Fibroblast of skin of scalp (primary cell): ENCODE results near the gene PPP1R10.
A peak's percentile ranks its signal among the peaks of the same experiment; 100 is the strongest.

Source experiments
- DNase-seq: peaks from one replicate; pipeline ENCODE4 v3.0.0-alpha.2; 2013

Gene PPP1R10

DNA sequence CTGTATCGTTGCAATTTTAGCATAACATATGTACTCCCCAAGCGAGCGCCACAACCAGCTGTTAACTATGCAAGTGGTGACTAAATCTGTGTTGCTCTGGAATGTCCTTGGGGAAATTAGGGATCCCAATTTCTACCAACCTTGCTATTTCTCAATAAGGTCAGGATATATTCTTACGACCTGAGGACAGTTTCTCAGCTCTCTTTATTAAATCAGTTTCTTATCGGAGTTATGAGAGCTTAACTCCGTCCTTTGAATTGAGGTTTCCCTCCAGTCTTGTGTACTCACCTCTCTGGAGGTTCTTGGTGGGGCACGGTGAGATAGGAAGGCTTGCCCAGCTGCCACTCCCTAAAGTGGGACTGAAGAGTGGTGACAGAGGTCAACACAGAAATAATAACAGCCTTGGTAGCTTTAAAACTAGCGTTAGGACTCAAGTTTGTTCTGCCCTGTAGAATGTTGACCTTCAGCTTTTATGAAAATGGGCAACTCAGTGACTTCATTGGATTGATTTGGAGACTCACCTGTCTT is 1.3 kb upstream of the PPP1R10 start:
- peak; percentile 24 for DNase-seq

DNA sequence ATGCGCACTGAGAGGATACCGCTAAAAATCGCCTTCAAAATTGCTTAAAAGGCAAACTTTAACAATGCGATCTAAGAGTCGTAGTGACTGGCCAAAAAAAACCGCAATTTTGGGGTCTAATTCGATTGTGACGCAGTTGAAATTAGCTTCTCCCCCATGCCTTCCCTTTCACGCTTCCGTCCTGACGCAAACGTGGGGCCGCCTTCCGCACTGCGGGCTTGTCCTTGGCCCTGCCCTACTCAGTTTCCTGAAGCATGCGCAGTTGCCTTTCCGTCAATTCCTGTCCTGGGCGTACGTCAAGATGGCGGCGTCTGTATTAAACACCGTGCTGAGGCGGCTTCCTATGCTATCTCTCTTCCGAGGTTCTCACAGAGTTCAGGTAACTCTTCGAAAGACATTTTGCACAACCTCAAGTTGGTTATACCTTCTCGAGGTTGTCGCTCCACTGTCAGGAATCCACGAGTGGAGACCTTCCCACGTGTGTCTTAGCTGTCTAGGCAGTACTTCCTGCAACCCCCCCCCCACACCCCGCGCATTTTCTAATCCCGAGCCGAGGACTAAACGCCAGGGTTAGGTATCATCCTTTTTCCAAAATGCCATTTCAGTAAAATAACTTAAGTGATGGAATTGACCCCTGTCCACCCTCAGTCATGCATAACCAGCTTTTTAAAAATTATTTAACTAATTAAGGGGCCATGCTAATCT is 674 bp upstream of the PPP1R10 start, which contains the start of gene MRPS18B:
Gene MRPS18B, plus strand, starts transcription at position 276 of the 705 bp plus-strand sequence. Its CDS starts 26 bp downstream, at position 302.
- peak; percentile 98 for DNase-seq

DNA sequence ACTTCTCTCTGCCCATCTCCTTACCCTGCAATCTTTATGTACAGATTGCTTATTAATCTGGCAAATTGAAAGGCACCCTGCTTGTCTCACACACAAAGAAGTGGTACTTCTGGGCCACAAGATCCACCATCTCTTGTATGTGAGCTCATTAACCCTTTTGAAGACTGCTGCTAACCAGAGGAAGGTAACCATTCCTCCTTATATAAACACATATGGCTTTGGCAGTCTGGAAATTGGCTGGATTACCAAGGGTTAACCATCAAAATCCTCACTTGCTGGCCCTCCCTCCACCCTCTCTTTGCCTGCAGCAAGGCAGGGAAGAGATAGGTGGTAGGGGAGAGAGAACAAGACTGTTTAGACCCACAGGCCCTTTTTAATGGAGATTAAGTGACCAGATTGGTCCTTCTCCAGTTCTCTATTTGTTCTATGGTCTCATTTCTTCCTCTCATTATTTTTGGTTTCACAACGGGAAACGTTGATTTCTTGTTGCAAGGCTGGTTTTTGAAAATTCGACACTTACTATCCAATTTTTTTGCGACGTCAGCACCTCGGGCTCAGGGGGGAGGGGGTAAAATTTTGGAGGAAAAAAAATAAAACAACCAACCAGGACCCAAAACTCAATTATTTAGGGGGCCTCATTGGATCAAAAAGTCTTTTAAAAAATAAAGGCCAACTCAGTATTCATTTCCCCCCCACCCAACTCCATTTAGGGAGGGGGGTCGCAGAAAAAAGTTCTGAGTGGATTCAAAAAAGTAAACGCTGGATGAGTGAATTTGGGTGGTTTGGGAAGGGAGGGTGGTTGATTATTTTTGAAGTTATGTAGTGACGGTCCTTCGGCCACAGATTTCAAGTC is 859 bp downstream of the PPP1R10 start:
- peak; percentile 35 for DNase-seq

DNA sequence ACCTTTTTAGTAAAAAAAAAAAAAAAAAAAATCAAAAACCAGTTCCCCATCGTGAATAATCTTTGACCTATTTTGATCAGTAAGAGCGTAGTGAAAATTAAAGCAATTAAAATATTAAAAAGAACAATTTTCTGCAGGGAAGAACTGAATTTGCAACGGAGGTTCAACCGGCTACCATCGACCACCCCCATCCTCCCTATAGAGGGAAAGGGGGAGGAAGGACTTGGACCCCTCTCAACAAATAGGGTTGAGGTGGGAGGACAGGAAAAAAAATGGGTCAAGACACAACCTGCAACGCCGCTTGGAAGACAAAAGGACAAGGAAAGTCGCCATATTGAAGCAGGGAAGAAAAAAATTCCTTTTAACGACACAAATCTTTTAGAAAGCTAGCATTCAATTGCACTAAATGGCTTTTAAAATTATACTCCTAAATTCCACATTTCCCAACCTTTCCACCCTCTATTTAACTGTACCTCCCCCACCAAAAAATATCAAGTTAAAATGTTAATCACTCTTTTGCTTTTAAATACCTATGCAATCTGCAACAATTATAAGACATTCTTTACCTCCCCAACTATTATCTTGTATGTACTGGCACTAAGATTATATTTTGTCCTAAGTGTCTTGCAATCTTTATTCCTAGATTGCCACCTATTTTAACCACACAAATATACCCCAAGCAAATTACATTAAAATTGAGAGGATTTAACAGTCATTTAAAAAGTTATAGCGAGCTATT is 1.7 kb downstream of the PPP1R10 start:
- peak; percentile 93 for DNase-seq

DNA sequence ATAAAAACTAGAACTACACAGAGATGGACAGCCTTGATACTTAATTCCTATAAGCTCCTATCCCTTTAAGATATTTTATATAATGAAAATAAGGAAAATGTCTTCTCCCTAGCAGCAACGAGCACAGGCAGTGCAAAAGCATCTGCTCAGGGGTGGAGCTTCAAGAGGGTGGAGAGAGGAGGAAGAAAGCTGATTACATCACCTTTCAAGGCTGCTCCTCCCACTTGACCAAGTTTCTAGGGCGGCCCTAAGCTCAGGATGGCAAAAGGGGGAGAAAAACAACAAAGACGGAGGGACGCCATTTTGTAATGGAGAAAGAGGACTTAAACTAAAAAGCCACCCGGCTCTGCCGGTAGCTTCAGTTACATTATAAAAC is 2.2 kb downstream of the PPP1R10 start:
- peak; percentile 99 for DNase-seq

DNA sequence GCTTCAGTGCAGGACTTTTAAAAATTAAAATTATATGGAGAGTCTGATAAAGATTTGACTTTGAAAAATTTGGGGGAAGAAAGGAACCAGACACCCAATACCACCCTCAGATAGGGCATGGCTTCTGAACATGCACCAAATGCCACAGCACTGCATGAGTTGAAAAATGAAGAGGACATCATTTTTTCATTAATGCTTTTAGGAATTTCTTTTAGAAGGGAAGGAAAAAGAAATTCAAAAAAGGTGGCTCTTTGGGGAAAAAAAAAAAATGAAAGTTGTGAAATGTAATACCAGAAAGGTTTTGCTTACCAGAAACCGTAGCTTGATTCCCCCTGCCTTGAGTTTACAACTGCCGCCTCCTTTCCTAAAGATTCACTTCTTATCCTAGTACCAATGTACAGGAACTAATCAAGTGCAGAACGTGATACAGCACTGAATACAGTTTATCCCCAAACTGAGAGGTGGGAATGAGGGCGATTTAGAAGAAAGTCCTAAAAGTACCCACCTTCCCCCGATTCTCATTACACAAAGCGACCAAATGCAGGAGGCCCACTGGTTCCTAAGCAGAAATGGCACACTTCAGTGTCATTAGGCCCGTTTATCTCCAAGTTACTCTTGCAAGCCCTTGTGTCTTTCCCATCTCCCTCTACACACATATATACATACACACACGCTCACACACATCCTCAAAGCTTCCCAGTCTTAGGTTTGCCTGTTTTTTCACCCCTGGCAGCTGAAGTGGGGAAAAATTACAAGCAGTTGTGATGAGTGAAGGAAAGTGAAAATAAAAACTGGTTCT is 2.8 kb downstream of the PPP1R10 start:
- no peak for DNase-seq

DNA sequence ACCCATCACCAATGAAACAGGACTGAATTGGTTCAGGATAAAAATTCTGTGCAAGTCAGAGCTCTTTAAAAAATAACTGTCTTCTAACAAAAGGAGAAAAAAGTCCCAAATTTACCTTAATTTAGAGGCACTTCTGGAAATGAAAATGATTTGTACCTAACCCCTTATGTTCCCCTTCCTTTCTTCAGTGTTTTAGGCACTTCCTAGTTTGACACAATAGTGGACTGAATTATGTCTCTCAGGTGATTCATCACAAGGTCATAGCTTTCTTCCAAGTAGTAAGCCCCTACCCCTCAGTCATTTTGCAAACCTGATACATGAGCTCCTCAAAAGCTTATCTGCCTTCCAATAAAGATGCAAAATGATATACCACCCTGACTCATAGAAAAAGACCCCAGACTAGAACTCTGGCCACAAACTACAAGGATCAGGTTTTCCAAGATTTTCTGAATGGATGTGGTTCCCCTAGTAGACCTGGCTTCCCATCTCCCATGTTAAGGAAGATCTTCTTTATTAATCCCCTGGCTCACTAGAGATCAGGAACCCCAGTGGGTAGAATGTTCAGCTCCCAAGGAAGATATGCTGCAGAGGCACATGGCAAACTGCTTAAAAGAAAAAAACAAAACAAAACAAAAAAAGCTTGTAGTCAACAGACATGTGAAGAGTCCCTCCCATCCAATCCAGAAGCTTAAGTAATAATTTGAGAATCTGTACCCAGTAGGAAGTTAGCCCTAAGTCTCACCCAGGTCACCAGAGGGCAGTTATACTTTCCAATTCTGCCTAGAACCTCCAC is 3.6 kb downstream of the PPP1R10 start:
- DNase-seq: no peak

DNA sequence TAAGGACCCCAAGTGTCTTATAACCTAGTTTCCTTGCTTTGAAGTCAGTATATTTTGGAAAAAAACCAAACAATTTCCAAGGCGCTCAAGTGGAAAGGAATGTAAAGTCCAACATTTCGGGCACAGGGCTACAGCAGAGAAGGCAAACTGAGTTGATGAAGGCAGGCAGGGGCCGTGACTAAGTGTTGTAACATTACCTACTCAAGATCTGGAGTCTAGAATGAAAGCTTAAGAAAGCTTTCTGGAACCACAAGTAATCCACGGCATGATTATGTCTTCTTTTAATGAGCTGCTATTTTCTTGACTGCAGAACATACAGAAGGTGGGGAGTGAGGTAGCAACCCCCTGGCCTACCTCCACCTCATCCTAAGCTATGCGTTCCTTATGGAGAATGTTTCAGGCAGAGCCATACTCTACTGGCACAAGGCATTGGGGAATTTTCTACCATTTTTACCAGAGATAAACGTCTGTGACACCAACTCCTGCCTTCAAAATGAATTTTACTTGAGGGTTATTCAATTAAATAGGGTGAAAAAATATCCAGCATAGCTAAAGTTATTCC is 4.3 kb downstream of the PPP1R10 start:
- DNase-seq: peak; percentile 56

DNA sequence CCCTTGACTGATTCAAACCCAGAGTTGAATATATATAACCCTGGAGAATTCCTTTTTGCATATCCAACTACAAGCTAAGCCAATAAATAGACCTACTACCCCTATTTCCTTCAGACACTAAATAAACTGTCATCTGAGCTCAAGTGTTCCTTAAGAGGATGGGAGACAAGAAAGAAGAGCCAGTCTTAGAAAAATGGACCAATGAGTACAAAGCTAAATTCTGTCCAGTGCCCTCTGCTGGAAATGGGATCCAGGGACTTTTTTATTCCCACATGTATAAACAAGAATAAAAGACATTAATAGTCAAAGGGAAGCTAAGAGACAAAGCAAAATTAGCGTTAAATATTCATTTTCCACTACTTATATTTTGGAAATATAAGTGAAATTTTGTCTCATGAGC is 4.8 kb downstream of the PPP1R10 start:
- DNase-seq: peak; percentile 51

DNA sequence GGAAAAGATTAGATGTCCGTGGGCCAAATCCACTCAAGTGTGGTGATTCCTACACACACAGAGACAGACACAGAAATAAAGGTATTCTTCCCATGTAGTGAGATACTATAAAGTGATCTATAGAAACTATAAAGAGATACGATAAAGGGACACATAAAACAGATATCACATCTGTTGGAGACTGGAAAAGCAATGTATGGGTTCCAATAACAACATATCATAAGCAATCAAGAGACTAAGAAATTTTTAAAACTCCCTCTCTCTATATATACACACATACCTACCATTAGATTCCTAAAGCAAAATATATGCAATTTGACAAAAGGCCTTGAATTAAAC is 5.2 kb downstream of the PPP1R10 start:
- DNase-seq: no peak

DNA sequence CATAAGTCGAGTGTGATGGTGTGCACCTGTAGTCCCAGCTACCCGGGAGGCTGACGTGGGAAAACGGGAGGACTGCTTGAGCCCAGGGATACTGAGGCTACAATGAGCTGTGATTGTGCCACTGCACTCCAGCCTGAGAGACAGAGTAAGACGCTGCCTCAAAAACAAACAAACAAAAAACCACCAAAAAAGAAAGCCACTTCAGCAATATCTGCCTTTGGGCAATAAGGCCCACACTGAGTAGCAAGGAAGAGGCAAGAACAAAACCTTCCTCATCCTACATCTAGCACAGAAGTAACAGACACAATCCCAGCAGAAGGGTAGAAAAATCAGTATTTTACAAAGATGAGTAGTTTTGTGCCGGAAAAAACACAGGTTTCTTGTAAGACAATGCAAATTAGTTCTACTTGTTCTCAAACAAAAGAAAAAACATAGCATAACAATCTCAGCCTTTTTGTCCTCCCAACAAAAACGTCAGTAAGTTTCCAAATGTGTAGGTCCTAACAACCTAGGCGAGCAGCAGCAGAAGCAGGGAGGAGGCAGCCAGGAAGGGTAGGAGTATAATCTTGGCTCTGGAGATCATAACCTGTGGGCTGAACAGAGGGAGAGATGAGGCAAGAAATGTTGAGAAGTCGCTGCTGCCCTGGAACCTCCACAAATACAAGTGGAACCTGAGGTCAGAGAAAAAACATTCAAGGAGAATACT is 5.7 kb downstream of the PPP1R10 start:
- no peak for DNase-seq

DNA sequence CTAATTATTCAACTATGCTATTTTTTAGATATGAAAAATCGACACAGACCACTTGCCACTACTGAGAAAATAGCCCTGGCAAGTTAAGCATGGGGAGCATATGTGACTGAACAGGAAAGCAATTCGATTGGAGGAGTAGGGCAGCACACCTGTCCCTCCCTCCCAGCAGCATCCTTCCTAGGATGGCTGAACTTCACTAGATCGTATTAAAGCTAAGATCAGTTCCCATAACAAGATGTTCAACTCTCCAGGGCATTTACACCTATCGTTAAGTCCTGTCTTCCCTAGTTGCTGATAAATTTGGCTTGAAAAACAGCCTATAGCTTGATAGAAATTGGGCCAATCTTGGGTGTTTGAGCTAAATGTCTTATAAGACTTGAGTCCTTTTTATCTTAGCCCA is 7.0 kb downstream of the PPP1R10 start:
- DNase-seq: no peak

DNA sequence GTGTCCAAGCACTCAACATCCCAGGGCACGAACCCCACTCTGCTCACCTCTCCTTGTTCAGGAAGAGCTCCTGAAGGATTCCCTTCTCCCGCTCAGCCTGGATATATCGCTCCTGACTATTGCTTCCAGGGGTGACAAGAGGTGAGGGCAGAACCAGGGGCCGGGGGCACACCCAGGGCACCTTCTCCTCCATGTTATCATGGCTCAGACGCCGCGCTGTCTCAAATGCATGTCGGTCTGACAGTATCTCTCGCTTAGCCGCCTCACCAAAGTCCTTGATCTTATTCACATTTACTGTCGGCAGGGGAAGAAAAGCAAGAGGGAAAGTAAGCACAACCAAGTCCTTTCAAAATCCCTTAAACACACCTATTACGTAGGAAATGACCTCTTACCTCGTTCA is 13.1 kb downstream of the PPP1R10 start:
- no peak for DNase-seq

DNA sequence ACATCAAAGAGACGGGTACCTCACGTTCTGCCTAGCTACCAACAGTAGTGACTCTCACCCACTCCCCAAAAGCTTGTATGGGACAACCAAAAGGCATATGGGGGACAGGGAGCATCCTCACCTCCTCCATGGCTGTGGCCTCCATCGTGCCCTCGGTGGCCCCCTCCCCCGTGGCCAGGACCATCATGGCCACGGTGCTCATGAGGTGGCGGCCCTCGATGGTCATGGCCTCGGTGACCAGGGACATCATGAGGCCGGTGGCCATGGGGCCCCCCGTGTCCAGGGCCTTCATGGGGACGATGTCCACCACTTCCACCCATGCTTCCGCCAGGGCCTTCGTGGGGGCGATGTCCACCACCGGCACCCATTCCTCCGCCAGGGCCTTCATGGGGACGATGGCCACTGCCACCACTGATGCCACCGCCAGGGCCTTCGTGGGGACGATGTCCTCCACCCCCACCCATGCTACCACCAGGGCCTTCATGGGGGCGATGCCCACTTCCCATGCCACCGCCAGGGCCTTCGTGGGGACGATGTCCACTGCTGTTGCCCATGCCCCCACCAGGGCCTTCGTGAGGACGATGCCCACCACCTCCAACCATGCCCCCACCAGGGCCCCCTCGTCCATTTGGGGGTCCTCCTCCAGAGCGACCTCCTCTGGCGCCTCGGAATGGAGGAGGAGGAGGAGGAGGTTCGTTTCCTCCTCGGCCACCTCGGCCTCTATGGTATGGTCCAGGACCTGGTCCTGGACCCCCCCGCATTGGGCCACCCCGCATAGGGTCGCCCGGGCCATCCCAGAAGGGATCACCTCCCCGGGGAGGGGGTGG is 15.0 kb downstream of the PPP1R10 start:
- DNase-seq: no peak

DNA sequence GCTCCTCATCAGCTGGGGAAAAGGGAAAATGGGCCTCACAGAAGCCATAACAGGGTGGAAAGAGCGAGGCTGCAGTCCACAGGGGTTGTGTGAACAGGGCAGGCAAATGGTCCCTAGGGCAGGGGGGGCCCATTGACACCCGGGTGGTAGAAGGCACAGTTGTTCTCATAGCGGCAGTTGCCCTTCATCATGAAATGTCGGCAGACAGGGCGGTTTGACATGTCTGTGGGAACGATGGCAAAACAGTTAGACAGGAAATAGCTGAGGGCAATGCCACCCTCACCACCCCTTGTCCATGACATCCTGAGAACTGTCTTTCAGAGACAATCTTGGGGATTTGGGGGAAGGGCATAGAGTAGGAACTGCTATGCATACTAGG is 15.6 kb downstream of the PPP1R10 start:
- no peak for DNase-seq

DNA sequence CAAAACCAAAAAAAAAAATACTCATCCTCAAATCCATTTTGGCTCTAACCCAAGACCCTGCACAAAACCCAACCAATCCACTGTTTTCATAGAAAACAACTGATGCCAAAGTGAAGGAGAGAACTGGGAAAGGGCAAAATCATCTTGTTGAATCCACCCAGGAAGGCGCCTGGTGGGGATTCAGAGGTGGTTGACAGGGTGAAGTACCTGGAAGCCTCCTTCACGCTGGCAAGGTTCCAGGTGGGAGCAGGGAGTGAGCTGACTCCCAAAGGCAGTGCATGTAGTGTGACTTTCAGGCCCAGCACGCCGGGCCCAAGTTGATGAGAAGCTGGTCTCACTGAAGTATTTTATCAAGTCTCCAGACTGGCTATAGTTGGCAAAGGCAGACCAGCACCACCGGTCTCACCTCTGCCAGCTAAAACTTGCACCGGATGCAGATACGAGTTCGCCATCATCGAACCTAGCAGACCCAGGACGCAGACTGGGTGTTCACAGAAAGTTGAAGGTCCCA is 16.5 kb downstream of the PPP1R10 start:
- no peak for DNase-seq

DNA sequence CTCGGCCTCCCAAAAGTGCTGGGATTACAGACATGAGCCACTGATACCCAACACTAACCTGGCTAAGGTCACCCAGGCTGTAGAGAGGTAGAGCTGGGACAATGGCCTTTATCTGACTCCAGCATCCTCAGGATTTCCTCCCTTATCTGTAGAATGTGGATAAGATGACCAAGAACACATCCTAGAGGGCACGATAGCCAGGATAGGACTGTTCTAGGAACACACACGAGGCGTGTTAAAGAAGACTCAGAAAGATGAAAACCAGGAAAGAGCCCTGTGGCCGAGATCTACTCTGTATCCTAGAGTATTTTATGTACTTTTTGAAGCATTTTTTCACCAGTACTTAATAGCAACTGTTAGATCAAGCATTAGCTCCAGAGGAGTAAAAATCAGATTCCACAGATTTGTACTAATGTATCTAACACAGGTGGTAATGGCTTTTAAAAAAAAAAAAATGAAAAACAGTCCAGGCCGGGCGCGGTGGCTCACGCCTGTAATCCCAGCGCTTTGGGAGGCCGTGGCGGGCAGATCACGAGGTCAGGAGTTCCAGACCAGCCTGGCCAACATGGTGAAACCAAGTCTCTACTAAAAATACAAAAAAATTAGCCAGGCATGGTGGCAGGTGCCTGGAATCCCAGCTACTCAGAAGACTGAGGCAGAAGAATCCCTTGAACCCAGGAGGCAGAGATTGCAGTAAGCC is 17.3 kb downstream of the PPP1R10 start:
- DNase-seq: no peak

DNA sequence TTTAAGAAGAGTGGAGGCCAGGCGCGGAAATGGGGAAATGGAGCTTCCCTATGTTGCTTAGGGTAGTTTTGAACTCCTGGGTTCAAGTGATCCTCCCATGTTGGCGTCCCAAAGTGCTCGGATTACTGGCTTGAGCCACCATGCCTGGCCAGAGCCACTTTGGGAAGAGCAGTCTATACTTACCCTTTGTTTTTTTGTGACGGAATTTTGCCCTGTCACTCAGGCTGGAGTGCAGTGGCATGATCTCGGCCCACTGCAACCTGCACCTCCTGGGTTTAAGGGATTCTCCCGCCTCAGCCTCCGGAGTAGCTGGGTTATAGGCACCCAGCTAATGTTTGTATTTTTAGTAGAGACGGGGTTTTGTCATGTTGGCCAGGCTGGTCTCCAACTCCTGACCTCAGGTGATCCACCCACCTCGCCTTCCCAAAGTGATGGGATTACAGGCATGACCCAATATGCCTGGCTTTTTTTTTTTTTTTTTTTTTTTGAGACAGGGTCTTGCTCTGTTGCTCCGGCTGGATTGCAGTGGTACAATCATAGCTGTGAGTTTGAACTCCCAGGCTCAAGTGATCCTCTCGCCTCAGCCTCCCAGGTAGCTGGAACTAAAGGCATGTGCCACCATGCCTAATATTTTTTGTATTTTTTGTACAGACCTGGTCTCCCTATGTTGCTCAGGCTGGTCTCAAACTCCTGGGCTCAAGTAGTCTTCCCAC is 18.0 kb downstream of the PPP1R10 start:
- DNase-seq: no peak
